Endodermal cell (in vitro differentiated cells): ENCODE measurements around the gene RGS19. TPM values are rescaled to one million over a fixed set of nuclear protein-coding genes. Genes with fewer than 3 reads are reported as not detected.

Experiments
- DNase-seq: peaks from one replicate; pipeline ENCODE4 v3.0.0-alpha.2; 2017
- H3K27ac ChIP-seq: 2 replicates; pipeline ENCODE4 v1.5.1; 2013; ENCODE audit warnings: mild to moderate bottlenecking, low read depth, low read length, moderate library complexity
- H3K27me3 ChIP-seq: 2 replicates; pipeline ENCODE4 v1.6.1; 2013; ENCODE audit warnings: mild to moderate bottlenecking, low read length, moderate library complexity; ENCODE audit not compliant: insufficient read depth, control insufficient read depth, poor library complexity, severe bottlenecking
- H3K36me3 ChIP-seq: 2 replicates; pipeline ENCODE4 v1.7.0; 2013; ENCODE audit warnings: mild to moderate bottlenecking, low read length, moderate library complexity; ENCODE audit not compliant: control insufficient read depth, insufficient read depth
- H3K4me1 ChIP-seq: one replicate; pipeline ENCODE4 v1.7.0; 2013; ENCODE audit warnings: low read length; ENCODE audit not compliant: control insufficient read depth, insufficient read depth
- H3K4me3 ChIP-seq: 2 replicates; pipeline ENCODE4 v1.5.1; 2013; ENCODE audit warnings: mild to moderate bottlenecking, low read length, moderate library complexity
- H3K9ac ChIP-seq: 2 replicates; pipeline ENCODE4 v1.6.1; 2013; ENCODE audit warnings: mild to moderate bottlenecking, low read length, moderate library complexity; ENCODE audit not compliant: poor library complexity, severe bottlenecking; ENCODE audit errors: extremely low read depth
- H3K9me3 ChIP-seq: 2 replicates; pipeline ENCODE4 v1.6.1; 2013; ENCODE audit warnings: mild to moderate bottlenecking, low read length, moderate library complexity; ENCODE audit not compliant: control insufficient read depth
- H3K27ac Mint-ChIP-seq: 2 replicates; pipeline ENCODE4 v1.8.0; 2020; ENCODE audit warnings: mixed read lengths
- H3K27me3 Mint-ChIP-seq: 2 replicates; pipeline ENCODE4 v1.8.0; 2021; ENCODE audit warnings: mild to moderate bottlenecking, mixed read lengths; ENCODE audit not compliant: insufficient read depth
- H3K36me3 Mint-ChIP-seq: 2 replicates; pipeline ENCODE4 v1.8.0; 2020; ENCODE audit warnings: low read depth, mixed read lengths
- H3K4me1 Mint-ChIP-seq: 2 replicates; pipeline ENCODE4 v1.8.0; 2020; ENCODE audit warnings: mixed read lengths
- H3K4me3 Mint-ChIP-seq: 2 replicates; pipeline ENCODE4 v1.8.0; 2020; ENCODE audit warnings: mild to moderate bottlenecking, moderate library complexity, mixed read lengths
- H3K9me3 Mint-ChIP-seq: 2 replicates; pipeline ENCODE4 v1.8.0; 2020; ENCODE audit warnings: mild to moderate bottlenecking, mixed read lengths
- CTCF ChIP-seq: fragments of 200-600 bp; sonication (generic); conservative IDR thresholded peaks from 2 replicates; pipeline ENCODE4 v1.5.0; 2021; ENCODE audit warnings: antibody characterized with exemption, mild to moderate bottlenecking
- whole genome bisulfite sequencing, 2 experiments: methylation state at CpG; one replicate each; pipeline versions ENCODE4 v1.1.5 to v1.1.7; 2013; ENCODE audit warnings: missing lambda C conversion rate in 2 of 2, mixed read lengths in 1 of 2; ENCODE audit not compliant: insufficient coverage in 1 of 2, insufficient read length in 1 of 2; 5-methylcytosine and 5-hydroxymethylcytosine counted together
- total RNA-seq, 2 donors: library from RNA; stranded (reverse); fragmentation: NEBNext Ultra II Directional in 1 of 2; extraction: Animal tissue kit (Norgen Biotek cat#: 25700) in 1 of 2; gene quantifications; 2 replicates in 1 of 2; 3 replicates in 1 of 2; pipeline ENCODE4 v1.2.1, GENCODE V29; 2021

The RGS19 gene
- total RNA-seq, 2 donors from 2014 or later: 14.6 to 15.8 TPM

- no peak within 1 kb of the TSS for H3K9ac ChIP-seq
Observed at GRCh38 chr20:64106981-64107735, 27.8 kb upstream of the RGS19 start, which contains the start of gene NPBWR2. NPBWR2 (minus strand) TSS chr20:64107565; CDS start chr20:64106831, 734 bp downstream.

GRCh38 chr20:64106435-64106961, 27.2 kb upstream of the RGS19 start:
- Histone ChIP-seq H3K4me3 (no peak overlapping the region), H3K9ac (no peak overlapping the region), H3K27ac (no peak overlapping the region), H3K36me3 (no peaks in the 10 kb centered on the region), H3K9me3 (no peaks in the 10 kb centered on the region), H3K4me1 (no peaks in the 10 kb centered on the region), H3K27me3 (peaks cover 18% of the 10 kb centered on the region)
- Mint-ChIP-seq H3K9me3 (no peaks in the 10 kb centered on the region), H3K27me3 (peaks cover 17% of the 10 kb centered on the region), H3K27ac (no peak overlapping the region), H3K36me3 (no peaks in the 10 kb centered on the region), H3K4me1 (no peaks in the 10 kb centered on the region), H3K4me3 (no peak overlapping the region)
- DNase-seq: peak; percentile 36
- WGBS, 2 experiments: 96% methylated on average over 23 to 28 of the region's 28 CpGs
- TF ChIP-seq CTCF: no peak

More at GRCh38 chr20:64106981-64107735, 27.8 kb upstream of the RGS19 start, which contains the start of gene NPBWR2:
- 82% methylated on average over 21 to 22 of the region's 22 CpGs for whole genome bisulfite sequencing, 2 experiments
- H3K27ac Mint-ChIP-seq: no peak within 1 kb of the TSS
- H3K4me3 Mint-ChIP-seq: no peak within 1 kb of the TSS
- Histone ChIP-seq H3K27me3 (peaks cover 14% of the 10 kb centered on the region), H3K4me3 (no peak within 1 kb of the TSS), H3K27ac (no peak within 1 kb of the TSS), H3K9me3 (no peaks in the 10 kb centered on the region), H3K36me3 (no peaks in the 10 kb centered on the region), H3K4me1 (no peaks in the 10 kb centered on the region)
- no peaks in the 10 kb centered on the region for H3K9me3 Mint-ChIP-seq
- no peaks in the 10 kb centered on the region for H3K36me3 Mint-ChIP-seq
- no peaks in the 10 kb centered on the region for H3K4me1 Mint-ChIP-seq
- peaks cover 15% of the 10 kb centered on the region for H3K27me3 Mint-ChIP-seq
- peak; percentile 72 for DNase-seq
- no peak for TF ChIP-seq CTCF

GRCh38 chr20:64105846-64106434, 26.6 kb upstream of the RGS19 start:
- Mint-ChIP-seq H3K4me3 (no peak overlapping the region), H3K27ac (no peak overlapping the region), H3K36me3 (no peaks in the 10 kb centered on the region), H3K9me3 (no peaks in the 10 kb centered on the region), H3K27me3 (peaks cover 23% of the 10 kb centered on the region), H3K4me1 (no peaks in the 10 kb centered on the region)
- H3K4me3 ChIP-seq: no peak overlapping the region
- H3K27me3 ChIP-seq: peaks cover 23% of the 10 kb centered on the region
- WGBS, 2 experiments: 90 to 95% methylated on average over 33 to 39 of the region's 39 CpGs
- no peak for TF ChIP-seq CTCF
- no peak overlapping the region for H3K9ac ChIP-seq
- peak; percentile 36 for DNase-seq
- H3K4me1 ChIP-seq: no peaks in the 10 kb centered on the region
- H3K36me3 ChIP-seq: no peaks in the 10 kb centered on the region
- no peaks in the 10 kb centered on the region for H3K9me3 ChIP-seq
- H3K27ac ChIP-seq: no peak overlapping the region
